ENCODE data around the gene UTY. TPM values are rescaled to one million over a fixed set of nuclear protein-coding genes. Genes with fewer than 3 reads are reported as not detected.

The UTY gene
- total RNA-seq, 1 donor from 2014 or later, result 32.4 TPM

- ATAC-seq, result no peak
- H3K36me3 ChIP-seq, result peaks cover 11% of the 10 kb centered on the region
These were observed 34.3 kb downstream of the UTY start for GRCh38 chrY:13445566-13445965.

GRCh38 chrY:13443146-13443545 lies 36.7 kb downstream of the UTY start:
- H3K4me1 ChIP-seq, result no peaks in the 10 kb centered on the region
- no peak overlapping the region for H3K27ac ChIP-seq
- no peak for TF ChIP-seq CTCF (IDR thresholded peaks at IDR 0.05)
- no peak for DNase-seq
- peaks cover 11% of the 10 kb centered on the region for H3K36me3 ChIP-seq
- H3K9me3 ChIP-seq, result no peaks in the 10 kb centered on the region
- no peak for ATAC-seq
- no peaks in the 10 kb centered on the region for H3K27me3 ChIP-seq (ENCODE audit: low read depth)
- intact Hi-C loops (cut with DNase I), result no loop called here
- no peak overlapping the region for H3K4me3 ChIP-seq

More at GRCh38 chrY:13445566-13445965, 34.3 kb downstream of the UTY start:
- Histone ChIP-seq H3K4me3 (no peak overlapping the region), H3K9me3 (no peaks in the 10 kb centered on the region), H3K27me3 (ENCODE audit: low read depth) (no peaks in the 10 kb centered on the region), H3K4me1 (no peaks in the 10 kb centered on the region), H3K27ac (no peak overlapping the region)
- intact Hi-C loops (cut with DNase I), result no loop called here
- TF ChIP-seq CTCF (IDR thresholded peaks at IDR 0.05), result no peak
- no peak for DNase-seq

GRCh38 chrY:13440811-13441210 lies 39.0 kb downstream of the UTY start:
- H3K27ac ChIP-seq, result no peak overlapping the region
- no peak for ATAC-seq
- no peaks in the 10 kb centered on the region for H3K4me1 ChIP-seq
- no peaks in the 10 kb centered on the region for H3K9me3 ChIP-seq
- no peak for DNase-seq
- no peak for TF ChIP-seq CTCF (IDR thresholded peaks at IDR 0.05)
- intact Hi-C loops (cut with DNase I), result no loop called here
- H3K4me3 ChIP-seq, result no peak overlapping the region
- no peaks in the 10 kb centered on the region for H3K36me3 ChIP-seq
- H3K27me3 ChIP-seq (ENCODE audit: low read depth), result no peaks in the 10 kb centered on the region

GRCh38 chrY:13435968-13436937 lies 43.6 kb downstream of the UTY start:
- Histone ChIP-seq H3K9me3 (no peaks in the 10 kb centered on the region), H3K27me3 (ENCODE audit: low read depth) (no peaks in the 10 kb centered on the region), H3K4me3 (peak overlapping the region; percentile 47), H3K36me3 (no peaks in the 10 kb centered on the region), H3K27ac (peak overlapping the region; percentile 41), H3K4me1 (no peaks in the 10 kb centered on the region)
- TF ChIP-seq CTCF (IDR thresholded peaks at IDR 0.05), result peak; percentile 38
- intact Hi-C loops (cut with DNase I), result no loop called here
- peak; percentile 52 for DNase-seq
- ATAC-seq, result peak in 1 of 2 donors; percentile 86

GRCh38 chrY:13435206-13435967 lies 44.4 kb downstream of the UTY start:
- intact Hi-C loops (cut with DNase I), result no loop called here
- H3K36me3 ChIP-seq, result no peaks in the 10 kb centered on the region
- H3K27ac ChIP-seq, result peak overlapping the region; percentile 41
- TF ChIP-seq CTCF (IDR thresholded peaks at IDR 0.05), result no peak
- no peak for DNase-seq
- no peaks in the 10 kb centered on the region for H3K27me3 ChIP-seq (ENCODE audit: low read depth)
- H3K4me3 ChIP-seq, result peak overlapping the region; percentile 47
- H3K4me1 ChIP-seq, result no peaks in the 10 kb centered on the region
- H3K9me3 ChIP-seq, result no peaks in the 10 kb centered on the region
- ATAC-seq, result no peak

Data from lower lobe of right lung (tissue), 2 donors.